Naive thymus-derived CD4-positive, alpha-beta T cell (primary cell): ENCODE data around the gene LYZL1. TPM values are rescaled to one million over a fixed set of nuclear protein-coding genes. Genes with fewer than 3 reads are reported as not detected.

ENCODE experiments used
- ATAC-seq: fragments of 150-1000 bp; cut with Tn5 transposase; 2 replicates; pipeline ENCODE4 v1.10.0; 2021; ENCODE audit warnings: mild to moderate bottlenecking, moderate library complexity
- CTCF ChIA-PET: fragments of 350-600 bp; sonication (Branson Sonifier 250); formaldehyde crosslinking; loops from one replicate; lab custom pipeline; 2021; ENCODE audit warnings: antibody characterized with exemption; lab: Charles Lee
- POLR2A ChIA-PET: fragments of 350-600 bp; sonication (Branson Sonifier 250); formaldehyde crosslinking; loops from one replicate; lab custom pipeline; 2021; ENCODE audit warnings: antibody characterized with exemption, inconsistent platforms; lab: Charles Lee
- DNase-seq, 9 donors: peaks; one replicate each; pipeline versions ENCODE4 v3.0.0 to v3.0.0-alpha.2; 2020 to 2022; ENCODE audit warnings: mixed read lengths in 1 of 9
- H3K27ac ChIP-seq: one replicate; pipeline ENCODE4 v1.7.0; 2013; ENCODE audit warnings: mild to moderate bottlenecking, low read depth, low read length, moderate library complexity
- H3K27me3 ChIP-seq, 2 donors: one replicate each; pipeline ENCODE4 v1.7.0; 2013; ENCODE audit warnings: low read length in 2 of 2, mild to moderate bottlenecking in 2 of 2, moderate library complexity in 2 of 2; ENCODE audit not compliant: control insufficient read depth in 2 of 2, insufficient read depth in 2 of 2
- H3K36me3 ChIP-seq, 3 experiments: 1 replicate in 2 of 3; 2 replicates in 1 of 3; pipeline ENCODE4 v1.7.0; 2013; ENCODE audit warnings: low read length in 3 of 3, mild to moderate bottlenecking in 3 of 3, moderate library complexity in 1 of 3; ENCODE audit not compliant: insufficient read depth in 3 of 3, control insufficient read depth in 2 of 3
- H3K4me1 ChIP-seq, 2 donors: one replicate each; pipeline ENCODE4 v1.7.0; 2013; ENCODE audit warnings: low read length in 2 of 2, mild to moderate bottlenecking in 2 of 2, moderate library complexity in 1 of 2; ENCODE audit not compliant: control insufficient read depth in 2 of 2, insufficient read depth in 2 of 2
- H3K4me3 ChIP-seq: 2 replicates; pipeline ENCODE4 v1.7.0; 2013; ENCODE audit warnings: mild to moderate bottlenecking, low read length
- H3K9me3 ChIP-seq, 3 experiments: 1 replicate in 2 of 3; 2 replicates in 1 of 3; pipeline ENCODE4 v1.7.0; 2013; ENCODE audit warnings: low read length in 3 of 3; ENCODE audit not compliant: control insufficient read depth in 2 of 3
- H3K27ac Mint-ChIP-seq, 9 donors: one replicate each; pipeline ENCODE4 v1.8.0; 2020 to 2022; ENCODE audit warnings: mixed read lengths in 9 of 9, mild to moderate bottlenecking in 8 of 9, moderate library complexity in 5 of 9, inconsistent platforms in 2 of 9
- H3K27me3 Mint-ChIP-seq, 5 donors: one replicate each; pipeline ENCODE4 v1.8.0; 2021 to 2022; ENCODE audit warnings: mixed read lengths in 5 of 5, mild to moderate bottlenecking in 1 of 5
- H3K36me3 Mint-ChIP-seq, 5 donors: one replicate each; pipeline ENCODE4 v1.8.0; 2020 to 2022; ENCODE audit warnings: mixed read lengths in 5 of 5, mild to moderate bottlenecking in 3 of 5, inconsistent platforms in 1 of 5
- H3K4me1 Mint-ChIP-seq, 7 donors: one replicate each; pipeline ENCODE4 v1.8.0; 2020 to 2022; ENCODE audit warnings: mixed read lengths in 7 of 7, mild to moderate bottlenecking in 3 of 7, inconsistent platforms in 1 of 7
- H3K4me3 Mint-ChIP-seq, 10 donors: one replicate each; pipeline ENCODE4 v1.8.0; 2020 to 2022; ENCODE audit warnings: mild to moderate bottlenecking in 10 of 10, mixed read lengths in 10 of 10, moderate library complexity in 6 of 10, inconsistent platforms in 2 of 10
- H3K9me3 Mint-ChIP-seq, 11 donors: one replicate each; pipeline ENCODE4 v1.8.0; 2020 to 2022; ENCODE audit warnings: mixed read lengths in 11 of 11, mild to moderate bottlenecking in 4 of 11, inconsistent platforms in 1 of 11, moderate library complexity in 1 of 11
- intact Hi-C, 2 donors: fragments of 100-400 bp; cut with micrococcal nuclease; formaldehyde crosslinking; loops; one replicate each; pipeline ENCODE4 v1.15.1; 2023
- polyA plus RNA-seq, 2 donors: library from polyadenylated mRNA; unstranded; fragments of 300-500 nt; fragmentation: Illumina TruSeq; gene quantifications; one replicate each; pipeline ENCODE4 v1.2.3, GENCODE V29; 2021
- total RNA-seq, 6 experiments: library from RNA in 5 of 6; stranded (reverse) in 5 of 6; gene quantifications; 1 replicate in 5 of 6; 2 replicates in 1 of 6; pipeline ENCODE4 v1.2.3 and lab custom pipeline; 2021 to 2026

The LYZL1 gene
- total and polyA plus RNA-seq, 7 experiments from 2014 or later = not detected

DNA sequence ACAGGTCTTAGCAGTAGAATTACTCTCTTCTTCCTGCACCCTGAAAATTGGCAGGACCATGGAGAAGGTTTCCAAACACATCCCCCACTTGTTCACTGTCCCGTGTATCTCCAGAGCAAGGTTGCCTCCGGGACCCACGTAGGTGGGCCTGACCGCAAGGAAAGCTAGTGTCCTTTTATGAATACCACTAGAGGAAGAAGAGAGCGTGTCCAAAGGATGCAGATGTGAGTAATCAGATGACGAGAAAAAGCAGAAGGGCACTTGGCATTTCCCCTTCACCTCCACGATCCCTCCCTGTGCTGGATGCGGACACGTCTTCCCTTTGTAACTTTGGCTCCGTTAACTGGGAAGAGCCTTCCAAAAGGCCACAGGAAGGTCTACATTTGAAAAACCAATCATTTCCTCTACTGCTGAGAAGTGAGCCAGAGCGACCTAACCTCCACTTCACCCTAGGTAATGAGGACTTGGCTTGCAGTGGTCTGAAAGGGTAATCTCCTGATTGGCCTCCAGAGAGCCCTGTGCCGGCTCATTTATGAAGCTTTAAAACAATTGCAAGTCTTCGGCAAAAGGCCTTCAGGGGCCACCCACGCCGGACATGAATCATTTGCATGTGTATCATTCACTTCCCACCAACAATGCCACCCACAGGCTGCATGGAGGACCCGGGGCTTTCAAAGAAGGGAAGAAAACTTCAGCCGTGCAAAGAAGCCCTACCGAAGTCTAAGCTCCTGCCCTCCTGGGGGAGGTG is 55.4 kb downstream of the LYZL1 start:
- H3K27ac Mint-ChIP-seq = no peak overlapping the region
- peaks cover 11 to 32% (median 21%) of the 10 kb centered on the region in 5 donors for H3K27me3 Mint-ChIP-seq
- ChIA-PET POLR2A (no interaction called here), CTCF (no interaction called here)
- Histone ChIP-seq H3K4me1 (no peaks in the 10 kb centered on the region), H3K27me3 (no peaks in the 10 kb centered on the region), H3K4me3 (no peak overlapping the region), H3K9me3 (no peaks in the 10 kb centered on the region), H3K27ac (no peak overlapping the region), H3K36me3 (no peaks in the 10 kb centered on the region)
- no peaks in the 10 kb centered on the region for H3K36me3 Mint-ChIP-seq
- no peak for DNase-seq
- ATAC-seq = no peak
- H3K9me3 Mint-ChIP-seq = peaks cover 0 to 9% (median 5%) of the 10 kb centered on the region in 11 donors
- no peak overlapping the region for H3K4me3 Mint-ChIP-seq
- intact Hi-C loops = no loop called here
- peaks cover 0 to 2% (median 0%) of the 10 kb centered on the region in 7 donors for H3K4me1 Mint-ChIP-seq

DNA sequence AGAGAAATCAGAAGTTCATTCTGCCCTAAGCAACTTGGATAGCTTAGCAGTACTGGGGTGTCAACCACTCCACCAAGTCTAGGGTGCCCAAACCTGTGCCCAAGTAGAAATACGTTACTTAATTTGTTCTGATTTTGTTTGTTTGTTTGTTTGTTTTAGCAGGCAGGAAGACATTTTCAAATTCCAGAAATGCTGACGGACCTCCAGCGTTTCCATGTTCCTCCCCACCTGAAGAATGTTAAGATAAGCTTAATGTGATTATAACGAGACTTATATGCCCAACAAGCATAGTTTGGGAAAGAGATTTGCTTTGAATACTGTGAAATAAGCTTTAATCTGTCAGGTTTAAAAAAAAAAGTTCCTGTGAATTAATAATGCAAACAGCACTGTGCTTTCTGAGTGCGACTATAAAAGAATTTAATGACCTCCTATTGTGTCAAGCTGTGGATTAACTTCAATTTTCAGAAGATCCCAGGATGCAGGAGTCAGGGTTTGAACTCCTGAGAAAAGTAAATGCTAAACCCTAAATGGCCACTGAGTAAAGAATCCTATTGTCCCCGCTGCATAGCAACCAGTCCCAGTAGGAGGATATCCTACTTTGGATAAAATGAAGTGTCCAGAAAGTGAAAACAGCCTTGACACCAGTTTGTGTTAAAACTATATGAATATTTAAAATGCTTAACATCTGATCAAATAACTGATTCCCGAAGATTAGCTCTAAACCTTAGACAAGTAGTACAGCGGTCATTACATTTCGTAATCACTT is 56.5 kb downstream of the LYZL1 start:
- no peaks in the 10 kb centered on the region for H3K9me3 ChIP-seq
- POLR2A ChIA-PET = no interaction called here
- Mint-ChIP-seq H3K27me3 (peaks cover 14 to 37% (median 24%) of the 10 kb centered on the region in 5 donors), H3K27ac (no peak overlapping the region), H3K36me3 (no peaks in the 10 kb centered on the region), H3K4me3 (no peak overlapping the region), H3K9me3 (peaks cover 0 to 9% (median 5%) of the 10 kb centered on the region in 11 donors), H3K4me1 (peaks cover 0 to 2% (median 0%) of the 10 kb centered on the region in 7 donors)
- H3K4me3 ChIP-seq = no peak overlapping the region
- no peak for ATAC-seq
- no peaks in the 10 kb centered on the region for H3K27me3 ChIP-seq
- no peak for DNase-seq
- CTCF ChIA-PET = no interaction called here
- H3K36me3 ChIP-seq = no peaks in the 10 kb centered on the region
- no peaks in the 10 kb centered on the region for H3K4me1 ChIP-seq
- H3K27ac ChIP-seq = no peak overlapping the region
- intact Hi-C loops = no loop called here

DNA sequence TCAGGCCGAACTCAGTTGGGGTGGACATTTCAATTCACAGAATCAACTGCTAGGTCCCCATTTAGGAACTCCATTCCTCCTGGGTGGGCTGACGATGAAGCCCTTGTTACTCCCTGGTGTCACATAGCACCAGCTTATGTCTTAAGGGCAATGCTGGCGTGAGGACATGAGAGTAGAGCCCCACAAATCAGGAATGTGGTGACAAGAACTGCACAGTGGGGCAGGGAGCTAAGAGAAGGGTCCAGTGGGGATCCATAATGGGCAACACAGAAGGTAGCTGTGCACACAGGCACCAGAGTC is 57.0 kb downstream of the LYZL1 start:
- DNase-seq = no peak

DNA sequence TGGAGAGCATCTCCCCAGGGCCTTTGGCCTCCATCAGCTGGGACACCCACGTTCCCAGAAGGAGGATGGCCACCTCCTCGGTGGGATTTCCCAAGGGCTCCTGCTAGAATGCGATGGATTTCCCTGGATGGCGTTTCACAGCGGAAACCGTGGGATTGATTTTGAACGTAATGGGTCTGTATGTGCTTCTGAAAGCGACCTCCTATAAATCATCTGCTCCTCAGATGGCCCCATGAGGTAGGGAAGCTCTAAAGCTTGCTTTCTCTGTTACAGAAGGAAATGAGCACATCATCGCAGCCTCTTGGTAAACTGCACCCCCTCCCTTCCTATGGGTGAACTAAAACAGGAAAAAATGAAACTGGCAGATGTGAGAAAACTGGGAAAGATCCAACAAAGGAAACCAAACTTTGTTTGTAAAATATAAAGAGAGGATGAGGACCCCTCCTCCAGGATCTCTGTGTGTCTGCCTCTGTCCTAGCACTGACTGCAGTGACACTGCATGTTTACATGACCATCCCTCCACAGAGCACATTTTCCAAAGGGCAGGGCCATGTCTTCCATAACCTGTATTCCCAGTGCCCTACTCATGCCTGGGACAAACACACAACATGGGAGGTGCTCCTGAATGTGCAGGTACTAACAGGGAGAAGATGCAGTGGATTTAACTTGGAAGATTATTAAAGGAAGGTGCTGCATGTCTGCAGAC is 57.6 kb downstream of the LYZL1 start:
- ChIA-PET POLR2A (no interaction called here), CTCF (no interaction called here)
- ATAC-seq = no peak
- Mint-ChIP-seq H3K9me3 (peaks cover 0 to 9% (median 5%) of the 10 kb centered on the region in 11 donors), H3K36me3 (no peaks in the 10 kb centered on the region), H3K27me3 (peaks cover 14 to 37% (median 27%) of the 10 kb centered on the region in 5 donors), H3K27ac (no peak overlapping the region), H3K4me1 (peaks cover 0 to 2% (median 0%) of the 10 kb centered on the region in 7 donors), H3K4me3 (no peak overlapping the region)
- no peaks in the 10 kb centered on the region for H3K27me3 ChIP-seq
- no peak for DNase-seq
- intact Hi-C loops = no loop called here
- no peak overlapping the region for H3K27ac ChIP-seq
- no peaks in the 10 kb centered on the region for H3K36me3 ChIP-seq
- H3K4me1 ChIP-seq = no peaks in the 10 kb centered on the region
- no peaks in the 10 kb centered on the region for H3K9me3 ChIP-seq
- H3K4me3 ChIP-seq = no peak overlapping the region

More for the DNA sequence above, 57.0 kb downstream of the LYZL1 start:
- H3K9me3 Mint-ChIP-seq = peaks cover 0 to 9% (median 5%) of the 10 kb centered on the region in 11 donors
- no peaks in the 10 kb centered on the region for H3K36me3 Mint-ChIP-seq
- ChIA-PET CTCF (no interaction called here), POLR2A (no interaction called here)
- Histone ChIP-seq H3K27me3 (no peaks in the 10 kb centered on the region), H3K9me3 (no peaks in the 10 kb centered on the region), H3K4me1 (no peaks in the 10 kb centered on the region), H3K36me3 (no peaks in the 10 kb centered on the region), H3K4me3 (no peak overlapping the region), H3K27ac (no peak overlapping the region)
- no peak for ATAC-seq
- peaks cover 0 to 2% (median 0%) of the 10 kb centered on the region in 7 donors for H3K4me1 Mint-ChIP-seq
- peaks cover 14 to 37% (median 26%) of the 10 kb centered on the region in 5 donors for H3K27me3 Mint-ChIP-seq
- H3K27ac Mint-ChIP-seq = no peak overlapping the region
- no peak overlapping the region for H3K4me3 Mint-ChIP-seq
- intact Hi-C loops = no loop called here

DNA sequence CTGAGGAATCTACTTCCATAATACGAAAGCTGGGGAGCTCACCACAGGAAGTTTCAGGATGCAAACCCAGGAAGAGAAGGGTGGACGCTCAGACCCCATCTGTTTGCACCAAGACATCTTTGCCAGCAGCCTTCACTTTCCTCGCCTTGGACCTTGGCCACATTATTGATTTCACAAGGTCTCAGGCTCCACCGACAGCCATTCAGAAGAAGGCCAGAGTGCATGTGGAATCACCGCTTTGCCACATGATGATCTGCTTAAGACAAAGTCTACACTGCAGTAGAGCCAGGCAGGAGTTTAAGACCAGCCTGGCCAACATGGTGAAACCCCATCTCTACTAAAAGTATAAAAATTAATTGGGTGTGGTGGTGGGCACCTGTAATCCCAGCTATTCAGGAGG is 60.0 kb downstream of the LYZL1 start:
- intact Hi-C loops = no loop called here
- no peak overlapping the region for H3K27ac Mint-ChIP-seq
- no peak for DNase-seq
- H3K36me3 Mint-ChIP-seq = no peaks in the 10 kb centered on the region
- no peaks in the 10 kb centered on the region for H3K4me1 ChIP-seq
- H3K4me1 Mint-ChIP-seq = peaks cover 0 to 2% (median 0%) of the 10 kb centered on the region in 7 donors
- CTCF ChIA-PET = no interaction called here
- POLR2A ChIA-PET = no interaction called here
- peaks cover 0 to 4% (median 0%) of the 10 kb centered on the region in 11 donors for H3K9me3 Mint-ChIP-seq
- peaks cover 7 to 26% (median 18%) of the 10 kb centered on the region in 5 donors for H3K27me3 Mint-ChIP-seq
- H3K27ac ChIP-seq = no peak overlapping the region
- H3K4me3 ChIP-seq = no peak overlapping the region
- no peak for ATAC-seq
- no peak overlapping the region for H3K4me3 Mint-ChIP-seq
- no peaks in the 10 kb centered on the region for H3K9me3 ChIP-seq
- no peaks in the 10 kb centered on the region for H3K36me3 ChIP-seq
- H3K27me3 ChIP-seq = no peaks in the 10 kb centered on the region

DNA sequence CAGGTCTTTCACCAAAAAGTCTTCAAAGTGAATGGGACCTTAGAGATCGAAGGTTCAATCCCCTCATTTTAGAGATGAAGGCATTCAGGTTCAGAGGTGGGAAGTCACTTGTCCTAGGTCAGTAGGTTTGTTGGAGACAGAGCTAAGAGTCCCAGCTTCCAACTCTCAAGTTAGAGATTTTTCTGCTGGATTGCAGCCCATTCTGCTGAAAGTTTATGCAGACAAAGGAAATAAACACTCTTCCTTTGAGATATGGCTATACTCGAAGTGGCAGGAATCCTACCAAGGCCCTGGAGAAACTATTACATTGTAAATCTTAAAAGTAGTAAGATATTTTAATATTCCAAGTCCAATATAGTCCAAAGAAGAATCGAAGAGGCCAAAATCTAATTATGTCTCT is 64.4 kb downstream of the LYZL1 start:
- no peak overlapping the region for H3K27ac Mint-ChIP-seq
- H3K27me3 ChIP-seq = no peaks in the 10 kb centered on the region
- H3K36me3 Mint-ChIP-seq = no peaks in the 10 kb centered on the region
- ChIA-PET CTCF (no interaction called here), POLR2A (no interaction called here)
- H3K9me3 ChIP-seq = no peaks in the 10 kb centered on the region
- no peak overlapping the region for H3K4me3 Mint-ChIP-seq
- H3K27me3 Mint-ChIP-seq = peaks cover 4 to 7% (median 7%) of the 10 kb centered on the region in 5 donors
- no peak overlapping the region for H3K4me3 ChIP-seq
- no peak for DNase-seq
- no peaks in the 10 kb centered on the region for H3K4me1 ChIP-seq
- no peaks in the 10 kb centered on the region for H3K36me3 ChIP-seq
- peaks cover 0 to 4% (median 0%) of the 10 kb centered on the region in 11 donors for H3K9me3 Mint-ChIP-seq
- no peak overlapping the region for H3K27ac ChIP-seq
- intact Hi-C loops = no loop called here
- ATAC-seq = no peak
- no peaks in the 10 kb centered on the region for H3K4me1 Mint-ChIP-seq
